Right atrium auricular region (tissue), 2 donors: ENCODE measurements around the gene ATG2A. TPM values are rescaled to one million over a fixed set of nuclear protein-coding genes. Genes with fewer than 3 reads are reported as not detected.

ENCODE experiments used
- DNase-seq: peaks from one replicate; pipeline ENCODE4 v3.0.0-alpha.2; 2019; ENCODE audit warnings: low spot score
- H3K27ac ChIP-seq, 2 donors: fragments of 200-600 bp; sonication (generic); 1 replicate in 1 of 2; 2 replicates in 1 of 2; pipeline ENCODE4 v1.5.1; 2016 to 2019
- H3K27me3 ChIP-seq, 2 donors: fragments of 200-600 bp; sonication (generic); one replicate each; pipeline versions ENCODE4 v1.5.1 to v1.6.0; 2017 to 2019
- H3K36me3 ChIP-seq: fragments of 200-600 bp; sonication (generic); one replicate; pipeline ENCODE4 v1.5.1; 2016
- H3K4me1 ChIP-seq, 2 donors: fragments of 200-600 bp; sonication (generic); one replicate each; pipeline versions ENCODE4 v1.5.1 to v1.6.0; 2017 to 2019
- H3K4me3 ChIP-seq, 2 donors: fragments of 200-600 bp; sonication (generic); 1 replicate in 1 of 2; 2 replicates in 1 of 2; pipeline ENCODE4 v1.5.1; 2017 to 2019; ENCODE audit warnings: mild to moderate bottlenecking in 1 of 2, moderate library complexity in 1 of 2
- H3K9me3 ChIP-seq, 2 donors: fragments of 200-600 bp; sonication (generic); one replicate each; pipeline ENCODE4 v1.5.1; 2019
- total RNA-seq, 2 donors: library from RNA; depleted of rRNA; stranded (reverse); fragments of >200 nt; gene quantifications; one replicate each; pipeline ENCODE4 v1.1.0, GENCODE V29; 2016
- TF ChIP-seq, protein P1 (sequence below), 2 donors: fragments of 200-600 bp; sonication (generic); IDR thresholded peaks; one replicate each; pipeline ENCODE4 v1.5.1; 2019; ENCODE audit warnings: antibody characterized with exemption in 2 of 2

Gene ATG2A
- total RNA-seq, 2 donors from 2014 or later, result 16.0 to 24.1 TPM

DNA sequence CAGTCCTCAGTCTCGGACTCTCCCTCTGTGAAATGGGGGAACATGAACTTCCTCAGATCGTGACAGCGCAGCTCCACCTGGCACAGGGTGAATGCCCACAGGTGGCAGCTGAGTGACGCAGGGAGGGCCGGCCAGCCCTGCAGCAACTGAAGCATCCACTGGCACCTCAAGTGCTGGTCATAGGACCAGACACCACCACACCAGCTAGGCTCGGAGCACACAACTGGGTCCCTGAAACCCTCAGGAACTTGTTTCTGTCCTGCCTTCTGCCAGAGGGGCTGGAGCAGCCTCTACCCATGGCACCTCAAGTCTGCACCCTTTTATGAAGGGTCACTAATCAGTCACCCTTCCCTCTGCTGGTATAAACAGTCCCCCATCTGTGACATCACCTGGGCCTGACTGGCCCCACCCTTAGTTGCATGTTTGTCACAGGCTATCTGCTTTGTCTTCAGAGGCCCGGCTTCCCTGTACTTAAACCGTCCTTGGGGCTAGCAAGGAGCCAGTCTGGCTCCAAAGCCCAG is 65.1 kb downstream of the ATG2A start:
- DNase-seq, result no peak
- H3K4me1 ChIP-seq, result peaks cover 4 to 99% of the 10 kb centered on the region in 2 donors
- H3K36me3 ChIP-seq, result peaks cover 23% of the 10 kb centered on the region
- no peaks in the 10 kb centered on the region for H3K27me3 ChIP-seq
- TF ChIP-seq, protein P1, sequence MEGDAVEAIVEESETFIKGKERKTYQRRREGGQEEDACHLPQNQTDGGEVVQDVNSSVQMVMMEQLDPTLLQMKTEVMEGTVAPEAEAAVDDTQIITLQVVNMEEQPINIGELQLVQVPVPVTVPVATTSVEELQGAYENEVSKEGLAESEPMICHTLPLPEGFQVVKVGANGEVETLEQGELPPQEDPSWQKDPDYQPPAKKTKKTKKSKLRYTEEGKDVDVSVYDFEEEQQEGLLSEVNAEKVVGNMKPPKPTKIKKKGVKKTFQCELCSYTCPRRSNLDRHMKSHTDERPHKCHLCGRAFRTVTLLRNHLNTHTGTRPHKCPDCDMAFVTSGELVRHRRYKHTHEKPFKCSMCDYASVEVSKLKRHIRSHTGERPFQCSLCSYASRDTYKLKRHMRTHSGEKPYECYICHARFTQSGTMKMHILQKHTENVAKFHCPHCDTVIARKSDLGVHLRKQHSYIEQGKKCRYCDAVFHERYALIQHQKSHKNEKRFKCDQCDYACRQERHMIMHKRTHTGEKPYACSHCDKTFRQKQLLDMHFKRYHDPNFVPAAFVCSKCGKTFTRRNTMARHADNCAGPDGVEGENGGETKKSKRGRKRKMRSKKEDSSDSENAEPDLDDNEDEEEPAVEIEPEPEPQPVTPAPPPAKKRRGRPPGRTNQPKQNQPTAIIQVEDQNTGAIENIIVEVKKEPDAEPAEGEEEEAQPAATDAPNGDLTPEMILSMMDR (IDR thresholded peaks at IDR 0.05), result no peak
- H3K27ac ChIP-seq, result peak overlapping the region; percentile 72 to 87
- H3K4me3 ChIP-seq, result no peak overlapping the region
- H3K9me3 ChIP-seq, result no peaks in the 10 kb centered on the region

DNA sequence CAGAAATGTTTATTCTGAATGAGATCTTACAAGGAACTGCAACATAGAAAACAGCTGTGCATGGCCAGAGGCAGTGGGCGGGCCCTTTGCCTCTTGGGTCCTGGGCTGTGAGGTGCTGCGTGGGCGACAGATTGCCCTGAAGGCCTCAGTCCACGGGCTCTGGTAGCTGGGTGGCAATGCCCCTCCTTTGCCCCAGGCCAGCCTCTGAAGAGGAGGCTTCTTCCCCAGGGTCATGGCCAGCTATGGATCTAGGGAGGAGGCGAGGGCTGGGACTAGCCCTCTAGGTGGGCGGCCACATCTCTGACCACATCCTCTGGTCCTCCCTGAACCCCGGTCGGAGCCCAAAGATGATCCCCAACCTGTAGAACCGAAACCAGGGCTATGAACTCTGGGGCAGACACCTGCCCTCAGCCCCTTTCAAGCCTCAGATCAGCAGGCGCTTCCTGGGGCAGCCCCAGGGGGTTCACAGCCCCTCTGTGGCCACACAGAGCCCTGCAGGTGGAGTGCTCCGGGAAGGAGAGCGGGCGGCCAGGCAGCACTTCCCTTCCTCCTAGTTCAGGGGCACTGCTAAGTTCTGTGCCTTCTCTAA is 65.9 kb downstream of the ATG2A start:
- Histone ChIP-seq H3K4me3 (no peak overlapping the region), H3K36me3 (peaks cover 23% of the 10 kb centered on the region), H3K27me3 (no peaks in the 10 kb centered on the region), H3K4me1 (peaks cover 2 to 90% of the 10 kb centered on the region in 2 donors), H3K9me3 (no peaks in the 10 kb centered on the region), H3K27ac (peak overlapping the region; percentile 62 to 70)
- TF ChIP-seq, protein P1 (IDR thresholded peaks at IDR 0.05), result no peak
- DNase-seq, result no peak

DNA sequence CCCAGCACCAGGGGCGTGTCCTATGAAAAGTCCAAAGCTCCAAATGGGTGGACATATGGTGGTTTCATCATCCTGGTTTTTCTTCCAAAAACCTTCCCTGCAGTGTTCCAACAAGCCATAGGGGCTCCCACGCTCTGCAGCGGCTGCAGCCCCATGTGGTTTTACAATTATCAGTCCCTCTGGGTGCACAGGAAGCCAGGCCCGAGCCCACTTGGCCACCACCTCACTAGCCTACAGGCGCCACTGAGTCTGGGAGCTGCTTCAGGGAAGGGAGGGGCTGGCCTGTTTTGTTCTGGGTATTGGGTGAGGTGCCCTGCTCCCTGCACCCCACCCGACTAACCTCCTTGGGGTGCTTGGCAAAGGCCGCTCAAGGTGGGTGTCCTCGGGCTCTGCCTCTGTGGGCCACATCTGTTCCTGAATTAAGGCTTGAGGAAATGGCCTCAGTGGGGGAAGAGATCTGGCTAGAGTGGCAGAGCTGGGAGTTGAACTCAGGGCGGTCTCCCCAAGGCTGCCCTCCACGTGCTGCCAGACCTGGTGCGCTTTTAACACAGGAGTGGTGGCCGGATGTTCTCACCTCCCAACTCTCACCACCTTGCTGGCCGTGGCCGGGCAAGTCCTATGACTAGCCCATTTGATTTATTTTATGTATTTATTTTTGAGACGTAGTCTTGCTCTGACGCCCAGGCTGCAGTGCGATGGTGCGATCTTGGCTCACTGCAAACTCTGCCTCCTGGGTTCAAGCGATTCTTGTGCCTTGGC is 67.2 kb downstream of the ATG2A start:
- Histone ChIP-seq H3K27ac (peak overlapping the region; percentile 62 to 70), H3K4me3 (no peak overlapping the region), H3K4me1 (peaks cover 0 to 82% of the 10 kb centered on the region in 2 donors), H3K9me3 (no peaks in the 10 kb centered on the region), H3K36me3 (peaks cover 23% of the 10 kb centered on the region), H3K27me3 (no peaks in the 10 kb centered on the region)
- no peak for DNase-seq
- TF ChIP-seq, protein P1 (IDR thresholded peaks at IDR 0.05), result peak in 1 of 2 donors; percentile 34

DNA sequence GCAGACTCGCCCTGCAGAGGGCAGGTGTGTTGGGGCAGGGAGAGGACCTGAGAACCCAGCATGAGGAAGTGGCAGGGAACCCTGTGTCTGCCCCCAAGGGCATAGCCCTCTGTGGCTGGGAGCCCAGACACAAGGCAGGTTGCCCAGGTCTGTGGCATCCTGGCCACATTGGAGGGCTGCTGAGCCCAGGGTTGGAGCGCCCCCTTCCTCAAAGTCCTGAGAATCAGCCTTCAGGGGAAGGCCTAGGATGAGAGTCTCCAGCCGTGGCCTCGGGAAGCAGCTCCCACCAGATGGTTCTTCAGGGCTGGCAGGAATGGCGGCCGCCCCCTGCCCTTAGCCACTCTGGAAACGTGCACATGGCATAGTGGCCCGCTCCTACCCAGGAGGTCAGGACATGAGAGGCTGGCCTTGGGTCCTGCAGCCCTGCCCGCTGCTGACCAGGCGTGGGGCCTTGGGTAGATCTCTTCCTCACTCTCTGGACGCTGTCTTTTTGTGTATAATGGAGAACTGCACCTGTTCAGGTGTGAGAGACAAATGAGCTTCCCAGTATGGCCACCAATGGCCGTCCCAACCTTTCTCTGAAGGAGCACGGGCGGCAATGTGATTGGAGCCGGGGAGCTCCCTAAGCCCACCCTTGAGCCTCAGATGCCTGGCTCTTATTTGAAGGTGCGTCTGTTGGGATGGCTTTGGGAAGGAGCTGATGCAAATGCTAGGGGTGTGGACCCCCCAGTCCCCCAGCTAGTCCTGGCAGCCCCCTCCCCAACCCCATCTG is 68.0 kb downstream of the ATG2A start:
- Histone ChIP-seq H3K27ac (peak overlapping the region in 1 of 2 donors; percentile 70), H3K4me3 (no peak overlapping the region), H3K4me1 (peaks cover 0 to 82% of the 10 kb centered on the region in 2 donors), H3K36me3 (peaks cover 16% of the 10 kb centered on the region), H3K27me3 (no peaks in the 10 kb centered on the region), H3K9me3 (no peaks in the 10 kb centered on the region)
- no peak for DNase-seq
- TF ChIP-seq, protein P1 (IDR thresholded peaks at IDR 0.05), result no peak

DNA sequence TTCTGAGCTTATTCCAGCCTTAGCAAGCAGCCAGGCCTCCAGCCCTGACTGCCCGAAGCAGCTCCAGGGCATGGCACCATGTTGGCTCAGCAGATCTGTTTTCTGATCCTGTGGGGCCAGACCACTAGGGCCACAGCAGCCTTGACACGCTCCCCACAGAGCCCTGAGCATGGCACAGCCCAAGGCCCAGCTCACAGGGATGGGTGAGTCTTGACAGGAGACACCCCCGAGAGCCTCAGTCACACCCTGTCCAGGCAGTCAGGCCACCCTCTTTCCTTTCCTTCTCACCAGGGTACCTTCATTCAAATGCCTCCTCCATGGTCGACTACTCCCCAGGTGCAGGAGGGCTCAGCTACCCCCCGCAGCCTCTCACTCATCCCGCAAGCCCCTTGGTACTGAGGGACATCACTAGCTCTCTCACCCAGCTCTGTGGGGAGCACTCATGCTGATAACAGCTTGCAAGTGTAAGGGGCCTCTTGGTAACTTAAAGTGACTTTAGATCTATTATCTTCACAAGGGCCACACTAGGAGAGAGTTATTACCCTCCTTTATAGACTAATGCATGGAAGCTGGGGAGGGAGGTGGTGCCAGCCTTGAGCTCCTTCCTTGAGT is 68.7 kb downstream of the ATG2A start:
- no peak for DNase-seq
- Histone ChIP-seq H3K4me3 (no peak overlapping the region), H3K9me3 (no peaks in the 10 kb centered on the region), H3K4me1 (peaks cover 0 to 77% of the 10 kb centered on the region in 2 donors), H3K36me3 (peaks cover 9% of the 10 kb centered on the region), H3K27ac (peak overlapping the region in 1 of 2 donors; percentile 4), H3K27me3 (no peaks in the 10 kb centered on the region)
- TF ChIP-seq, protein P1 (IDR thresholded peaks at IDR 0.05), result no peak
